Measurements from ENCODE around the gene ABR. TPM values are rescaled to one million over a fixed set of nuclear protein-coding genes. Genes with fewer than 3 reads are reported as not detected.

ABR gene
- total and polyA plus RNA-seq, 2 of the 13 experiments (the other 11 are each of a cell fraction or from before 2014, with no cell fraction given), result 12.4 to 40.4 TPM

DNA sequence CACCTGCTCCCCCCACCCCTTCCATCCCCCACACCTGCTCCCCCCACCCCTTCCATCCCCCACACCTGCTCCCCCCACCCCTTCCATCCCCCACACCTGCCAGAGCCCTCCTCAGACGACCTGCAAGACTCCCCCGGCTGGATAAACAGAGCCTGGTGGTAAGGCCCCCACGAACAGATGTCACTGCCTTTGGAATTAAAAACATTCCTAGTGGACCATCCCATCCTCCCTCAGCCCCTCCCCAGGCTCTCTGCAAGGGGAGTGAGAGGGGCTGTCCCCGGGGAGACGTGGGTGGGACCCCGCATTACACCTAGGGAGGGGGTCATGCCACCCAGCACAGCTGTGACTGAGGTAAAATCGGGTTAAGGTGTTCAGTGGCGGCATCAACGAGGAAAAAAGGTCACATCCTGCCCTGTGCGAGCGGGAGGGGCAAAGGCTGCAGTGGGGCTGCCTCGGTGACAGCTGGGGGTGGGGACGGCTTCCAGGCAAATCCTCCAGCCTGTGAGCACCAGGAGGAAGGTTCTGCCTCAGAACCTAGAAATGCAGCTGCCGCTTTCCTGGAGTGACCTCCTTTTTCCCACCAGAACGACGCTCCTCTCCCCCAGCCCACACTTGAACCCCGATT lies 144.1 kb downstream of the ABR start:
- 28% methylated on average over 12 of the region's 17 CpGs for WGBS (ENCODE audit: low lambda C conversion rate)
- ATAC-seq (no peak), DNase-seq (ENCODE audit: low spot score) (no peak), FAIRE-seq (no peak)
- H3K9me3 ChIP-seq (ENCODE audit: low read length), result no peaks in the 10 kb centered on the region
- intact Hi-C loops (cut with micrococcal nuclease; ENCODE audit: unreplicated experiment), result no loop called here
- TF ChIP-seq GZF1 (CRISPR knock-in tag; IDR thresholded peaks at IDR 0.05) (no peak), ETV6 (CRISPR knock-in tag; conservative IDR thresholded peaks at IDR 0.05) (no peak), LCORL (IDR thresholded peaks at IDR 0.05) (no peak), LCORL (CRISPR knock-in tag; IDR thresholded peaks at IDR 0.05) (no peak), ELF1 (CRISPR knock-in tag; IDR thresholded peaks at IDR 0.05) (no peak), ZNF138 (CRISPR knock-in tag; IDR thresholded peaks at IDR 0.05; ENCODE audit: low read depth) (no peak), ADNP (CRISPR knock-in tag; IDR thresholded peaks at IDR 0.05) (no peak), MED13 (CRISPR knock-in tag; IDR thresholded peaks at IDR 0.05) (no peak), ZKSCAN5 (CRISPR knock-in tag; IDR thresholded peaks at IDR 0.05) (no peak), GATA4 (IDR thresholded peaks at IDR 0.05; ENCODE audit: borderline replicate concordance, low read depth) (no peak)
- TF ChIP-seq, protein P1, sequence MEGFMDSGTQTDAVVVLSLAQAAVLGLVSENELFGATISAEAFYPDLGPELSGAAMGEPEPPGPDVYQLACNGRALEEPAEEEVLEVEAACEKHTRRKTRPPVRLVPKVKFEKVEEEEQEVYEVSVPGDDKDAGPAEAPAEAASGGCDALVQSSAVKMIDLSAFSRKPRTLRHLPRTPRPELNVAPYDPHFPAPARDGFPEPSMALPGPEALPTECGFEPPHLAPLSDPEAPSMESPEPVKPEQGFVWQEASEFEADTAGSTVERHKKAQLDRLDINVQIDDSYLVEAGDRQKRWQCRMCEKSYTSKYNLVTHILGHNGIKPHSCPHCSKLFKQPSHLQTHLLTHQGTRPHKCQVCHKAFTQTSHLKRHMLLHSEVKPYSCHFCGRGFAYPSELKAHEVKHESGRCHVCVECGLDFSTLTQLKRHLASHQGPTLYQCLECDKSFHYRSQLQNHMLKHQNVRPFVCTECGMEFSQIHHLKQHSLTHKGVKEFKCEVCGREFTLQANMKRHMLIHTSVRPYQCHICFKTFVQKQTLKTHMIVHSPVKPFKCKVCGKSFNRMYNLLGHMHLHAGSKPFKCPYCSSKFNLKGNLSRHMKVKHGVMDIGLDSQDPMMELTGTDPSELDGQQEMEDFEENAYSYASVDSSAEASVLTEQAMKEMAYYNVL (CRISPR knock-in tag; IDR thresholded peaks at IDR 0.05; ENCODE audit: borderline replicate concordance), result no peak
- BruUV-seq (replicated peaks), result no TSS peak
- H3K4me2 ChIP-seq (ENCODE audit: low read depth, low read length), result no peak overlapping the region
- ChIA-PET CTCF (ENCODE audit: low intra/inter-chr PET ratio, low total read pairs) (no interaction called here), POLR2A (no interaction called here)
- H3K9ac ChIP-seq (ENCODE audit: insufficient read depth, low read depth, low read length), result no peak overlapping the region
- in situ Hi-C loops (cut with HindIII; ENCODE audit: extremely low pct_ligation_motif_present, low pct_unique_long_range_greater_than_20kb), result no loop called here
- H3K27me3 ChIP-seq (ENCODE audit: control insufficient read depth in 1 of 2, insufficient read depth in 2 of 2, low read length in 2 of 2), result no peaks in the 10 kb centered on the region
- peaks cover 15% of the 10 kb centered on the region for H3K4me1 ChIP-seq (ENCODE audit: insufficient read depth, low read length)
- H3K27ac ChIP-seq (ENCODE audit: extremely low read length, insufficient read depth, low read length), result no peak overlapping the region
- H4K20me1 ChIP-seq (ENCODE audit: insufficient read depth, low read length), result no peaks in the 10 kb centered on the region
- H3K4me3 ChIP-seq (replicated peaks in 1 of 3; ENCODE audit: insufficient read depth in 1 of 3, low read depth in 2 of 3, low read length in 3 of 3), result no peak overlapping the region
- 0 out of 5 replicates have a peak, but pooled peaks cover 0 to 1% of the 10 kb centered on the region in 2 experiments for H3K36me3 ChIP-seq (replicated peaks in 1 of 2; ENCODE audit: control insufficient read depth in 1 of 2, insufficient read depth in 2 of 2, low read length in 2 of 2)
- no peak overlapping the region for H2AFZ ChIP-seq (ENCODE audit: low read length)
- H3K79me2 ChIP-seq (ENCODE audit: insufficient read depth, low read length), result no peaks in the 10 kb centered on the region
